Mononuclear cell (primary cell): ENCODE data around the gene ERC1. TPM values are rescaled to one million over a fixed set of nuclear protein-coding genes. Genes with fewer than 3 reads are reported as not detected.
"Not testable (repeated sequence)": the region's sequence is repeated elsewhere in the genome, so short reads cannot be mapped to it uniquely, and the experiment has no call there.

Source experiments
- H3K27me3 ChIP-seq: 2 replicates; pipeline ENCODE4 v1.6.0; 2011; ENCODE audit warnings: low read length, control low read depth; ENCODE audit not compliant: insufficient read depth
- H3K4me1 ChIP-seq: 2 replicates; pipeline ENCODE4 v1.5.1; 2011; ENCODE audit warnings: mild to moderate bottlenecking, low read length, control low read depth; ENCODE audit not compliant: insufficient read depth
- H3K4me3 ChIP-seq: 2 replicates; pipeline ENCODE4 v1.5.1; 2011; ENCODE audit warnings: mild to moderate bottlenecking, low read length, moderate library complexity
- H3K9me3 ChIP-seq: 2 replicates; pipeline ENCODE4 v1.5.1; 2011; ENCODE audit warnings: low read depth, mild to moderate bottlenecking, control low read depth, low read length
- total RNA-seq: library from RNA; depleted of rRNA; stranded (reverse); fragments of >200 nt; gene quantifications from one replicate; pipeline ENCODE4 v1.2.3, GENCODE V29; 2012

ERC1 gene
- total RNA-seq, 1 donor = 30.2 TPM

GRCh38 chr12:1309613-1310012 is 318.6 kb downstream of the ERC1 start:
- H3K27me3 ChIP-seq = no peaks in the 10 kb centered on the region
- no peak overlapping the region for H3K4me3 ChIP-seq
- no peaks in the 10 kb centered on the region for H3K9me3 ChIP-seq
- H3K4me1 ChIP-seq = peaks cover 55% of the 10 kb centered on the region

GRCh38 chr12:1310653-1311052 is 319.6 kb downstream of the ERC1 start:
- no peaks in the 10 kb centered on the region for H3K27me3 ChIP-seq
- peaks cover 45% of the 10 kb centered on the region for H3K4me1 ChIP-seq
- H3K9me3 ChIP-seq = no peaks in the 10 kb centered on the region
- H3K4me3 ChIP-seq = no peak overlapping the region

- Histone ChIP-seq H3K4me1 (peaks cover 40% of the 10 kb centered on the region), H3K27me3 (no peaks in the 10 kb centered on the region), H3K9me3 (no peaks in the 10 kb centered on the region), H3K4me3 (no peak overlapping the region)
Observed at GRCh38 chr12:1311145-1311544, 320.1 kb downstream of the ERC1 start.

GRCh38 chr12:1313906-1314305 is 322.9 kb downstream of the ERC1 start:
- H3K4me1 ChIP-seq = peaks cover 20% of the 10 kb centered on the region
- H3K27me3 ChIP-seq = no peaks in the 10 kb centered on the region
- H3K9me3 ChIP-seq = no peaks in the 10 kb centered on the region
- H3K4me3 ChIP-seq = no peak overlapping the region

- H3K9me3 ChIP-seq = no peaks in the 10 kb centered on the region
- no peaks in the 10 kb centered on the region for H3K27me3 ChIP-seq
- no peak overlapping the region for H3K4me3 ChIP-seq
- H3K4me1 ChIP-seq = peaks cover 14% of the 10 kb centered on the region
Observed at GRCh38 chr12:1314523-1314922, 323.5 kb downstream of the ERC1 start.

GRCh38 chr12:1316991-1317390 is 326.0 kb downstream of the ERC1 start:
- H3K27me3 ChIP-seq = not testable (repeated sequence)

GRCh38 chr12:1318327-1319031 is 327.5 kb downstream of the ERC1 start:
- Histone ChIP-seq H3K9me3 (no peaks in the 10 kb centered on the region), H3K4me3 (no peak overlapping the region), H3K27me3 (no peaks in the 10 kb centered on the region), H3K4me1 (peaks cover 12% of the 10 kb centered on the region)

More at GRCh38 chr12:1316991-1317390, 326.0 kb downstream of the ERC1 start:
- not testable (repeated sequence) for H3K4me3 ChIP-seq, H3K4me1 ChIP-seq, H3K9me3 ChIP-seq

GRCh38 chr12:1319212-1319611 is 328.2 kb downstream of the ERC1 start:
- Histone ChIP-seq H3K27me3 (no peaks in the 10 kb centered on the region), H3K9me3 (no peaks in the 10 kb centered on the region), H3K4me1 (peaks cover 12% of the 10 kb centered on the region), H3K4me3 (no peak overlapping the region)

- Histone ChIP-seq H3K27me3 (no peaks in the 10 kb centered on the region), H3K9me3 (no peaks in the 10 kb centered on the region), H3K4me1 (peaks cover 18% of the 10 kb centered on the region), H3K4me3 (no peak overlapping the region)
Observed at GRCh38 chr12:1320021-1320420, 329.0 kb downstream of the ERC1 start.

GRCh38 chr12:1322821-1323220 is 331.8 kb downstream of the ERC1 start:
- Histone ChIP-seq H3K9me3 (no peaks in the 10 kb centered on the region), H3K27me3 (no peaks in the 10 kb centered on the region), H3K4me3 (no peak overlapping the region), H3K4me1 (peaks cover 28% of the 10 kb centered on the region)

- no peak overlapping the region for H3K4me3 ChIP-seq
- H3K4me1 ChIP-seq = peaks cover 34% of the 10 kb centered on the region
- no peaks in the 10 kb centered on the region for H3K27me3 ChIP-seq
- no peaks in the 10 kb centered on the region for H3K9me3 ChIP-seq
Observed at GRCh38 chr12:1324099-1324498, 333.1 kb downstream of the ERC1 start.

- no peaks in the 10 kb centered on the region for H3K9me3 ChIP-seq
- H3K4me1 ChIP-seq = peaks cover 34% of the 10 kb centered on the region
- H3K4me3 ChIP-seq = no peak overlapping the region
- H3K27me3 ChIP-seq = no peaks in the 10 kb centered on the region
Observed at GRCh38 chr12:1324910-1325309, 333.9 kb downstream of the ERC1 start.

GRCh38 chr12:1325666-1326065 is 334.6 kb downstream of the ERC1 start:
- Histone ChIP-seq H3K27me3 (no peaks in the 10 kb centered on the region), H3K4me1 (peaks cover 34% of the 10 kb centered on the region), H3K9me3 (no peaks in the 10 kb centered on the region), H3K4me3 (no peak overlapping the region)

GRCh38 chr12:1326258-1326657 is 335.2 kb downstream of the ERC1 start:
- Histone ChIP-seq H3K4me1 (peaks cover 34% of the 10 kb centered on the region), H3K27me3 (no peaks in the 10 kb centered on the region), H3K9me3 (no peaks in the 10 kb centered on the region), H3K4me3 (no peak overlapping the region)

GRCh38 chr12:1328391-1328790 is 337.4 kb downstream of the ERC1 start:
- H3K4me1 ChIP-seq = peaks cover 28% of the 10 kb centered on the region
- no peaks in the 10 kb centered on the region for H3K27me3 ChIP-seq
- no peak overlapping the region for H3K4me3 ChIP-seq
- H3K9me3 ChIP-seq = no peaks in the 10 kb centered on the region

- Histone ChIP-seq H3K27me3 (no peaks in the 10 kb centered on the region), H3K4me3 (no peak overlapping the region), H3K4me1 (peaks cover 23% of the 10 kb centered on the region), H3K9me3 (no peaks in the 10 kb centered on the region)
Observed at GRCh38 chr12:1329784-1330476, 338.9 kb downstream of the ERC1 start.
